GM03348 (cell line): ENCODE measurements around the gene RPP40.
"Not testable (repeated sequence)": the region's sequence is repeated elsewhere in the genome, so short reads cannot be mapped to it uniquely, and the experiment has no call there.

Experiments used
- DNase-seq: peaks from one replicate; pipeline ENCODE4 v3.0.0; 2012; ENCODE audit warnings: low spot score

Gene RPP40

GRCh38 chr6:5014072-5014561 is 10.3 kb upstream of the RPP40 start:
- DNase-seq, result no peak

DNA sequence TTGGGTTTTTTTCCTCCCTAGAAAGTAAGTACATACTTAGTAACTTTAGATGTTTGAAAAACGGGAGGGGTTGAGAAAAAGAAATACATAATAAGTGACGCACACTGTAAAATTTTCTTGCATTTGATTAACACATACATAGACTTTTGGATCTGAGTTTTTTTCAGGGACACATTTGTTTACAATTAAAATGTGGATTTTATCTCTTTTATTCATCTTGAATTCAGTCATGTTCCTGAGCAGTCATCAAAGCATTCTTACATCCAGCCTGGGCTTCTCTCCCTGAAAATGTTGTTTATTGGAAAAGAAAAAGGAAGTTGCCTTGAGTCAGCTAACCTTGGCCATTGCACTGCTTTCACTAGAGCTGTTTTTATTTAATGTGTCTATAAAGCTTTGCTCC is 8.7 kb upstream of the RPP40 start:
- peak; percentile 64 for DNase-seq

DNA sequence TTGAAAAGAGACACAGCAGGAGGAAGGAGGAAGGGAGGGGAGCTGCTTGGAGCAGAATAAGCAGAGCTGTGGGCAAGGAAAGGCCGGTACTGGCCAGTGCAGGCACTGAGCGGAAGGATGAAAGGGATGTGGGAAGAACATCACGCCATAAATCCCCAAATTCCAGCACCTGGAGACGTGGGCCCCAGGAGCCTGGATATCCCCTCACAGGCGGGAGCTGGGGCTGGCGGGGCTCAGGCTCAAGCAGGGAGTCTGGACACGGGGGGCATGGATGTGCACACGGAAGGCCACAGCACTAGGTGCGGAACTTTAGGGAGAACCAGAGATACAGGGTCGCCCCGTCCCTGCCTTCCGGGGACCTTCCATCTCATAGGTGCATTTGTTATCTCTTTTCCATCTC is 7.5 kb upstream of the RPP40 start:
- no peak for DNase-seq

GRCh38 chr6:5007531-5007930 is 3.7 kb upstream of the RPP40 start:
- no peak for DNase-seq

- no peak for DNase-seq
Measured at GRCh38 chr6:5006222-5006621, 2.4 kb upstream of the RPP40 start.

- not testable (repeated sequence) for DNase-seq
Measured at GRCh38 chr6:5005038-5005433, 1.2 kb upstream of the RPP40 start.

DNA sequence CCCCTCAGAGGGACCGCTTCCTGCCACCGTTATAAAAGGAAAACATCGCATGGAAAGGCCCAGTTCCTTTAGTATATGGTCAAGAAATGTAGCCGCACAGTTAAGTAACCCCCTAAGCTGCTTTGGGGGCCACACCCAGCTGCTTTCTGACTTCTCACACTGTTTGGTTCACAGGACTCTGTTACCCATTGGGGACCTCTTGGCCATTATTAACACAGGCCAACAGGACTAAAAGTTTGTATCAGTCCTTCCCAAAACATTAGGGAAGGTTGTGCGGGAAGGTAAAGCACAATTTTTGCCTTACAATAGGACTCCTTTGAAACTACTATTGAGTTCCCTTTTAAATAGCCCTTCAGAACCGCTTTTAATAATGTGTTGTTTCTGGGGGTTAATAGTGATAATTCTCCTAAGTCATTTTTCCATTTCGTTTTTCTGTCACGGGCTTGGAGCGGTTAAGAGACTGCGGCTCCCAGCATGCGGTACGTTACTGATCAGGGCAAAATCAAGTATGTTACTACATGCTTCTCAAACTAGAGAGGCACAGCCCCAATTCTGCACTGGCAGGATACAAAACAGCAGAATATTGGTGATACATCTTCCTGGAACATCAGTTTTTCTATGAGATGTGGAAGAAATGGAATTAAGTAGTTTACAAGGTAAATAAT is 668 bp upstream of the RPP40 start:
- DNase-seq, result no peak

DNA sequence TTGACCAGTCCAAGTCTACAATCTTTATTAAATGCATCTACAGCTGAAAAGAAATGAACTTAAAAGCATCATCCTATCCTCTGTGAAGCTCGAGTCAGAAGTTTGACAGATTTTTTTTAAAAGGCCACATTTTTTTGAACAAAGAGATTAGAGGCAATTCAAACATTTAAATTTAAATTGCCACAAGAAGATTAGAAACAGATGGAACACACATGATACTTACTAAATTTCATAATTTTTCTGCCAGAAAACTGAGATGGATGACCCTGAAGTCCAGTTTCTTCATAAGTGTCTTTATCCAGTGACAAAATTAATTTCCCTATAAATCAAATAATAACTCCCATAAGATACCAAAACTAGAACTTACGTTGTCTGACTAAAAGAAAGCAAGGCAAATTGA is 4.3 kb downstream of the RPP40 start:
- DNase-seq, result no peak

GRCh38 chr6:4997862-4998261 is 6.0 kb downstream of the RPP40 start:
- DNase-seq, result no peak

- no peak for DNase-seq
Measured at GRCh38 chr6:4994741-4995140, 9.1 kb downstream of the RPP40 start.

GRCh38 chr6:4987432-4987831 is 16.4 kb downstream of the RPP40 start:
- no peak for DNase-seq

- DNase-seq, result no peak
Measured at GRCh38 chr6:4986999-4987398, 16.8 kb downstream of the RPP40 start.

- DNase-seq, result no peak
Measured at GRCh38 chr6:4983322-4983721, 20.5 kb downstream of the RPP40 start.

DNA sequence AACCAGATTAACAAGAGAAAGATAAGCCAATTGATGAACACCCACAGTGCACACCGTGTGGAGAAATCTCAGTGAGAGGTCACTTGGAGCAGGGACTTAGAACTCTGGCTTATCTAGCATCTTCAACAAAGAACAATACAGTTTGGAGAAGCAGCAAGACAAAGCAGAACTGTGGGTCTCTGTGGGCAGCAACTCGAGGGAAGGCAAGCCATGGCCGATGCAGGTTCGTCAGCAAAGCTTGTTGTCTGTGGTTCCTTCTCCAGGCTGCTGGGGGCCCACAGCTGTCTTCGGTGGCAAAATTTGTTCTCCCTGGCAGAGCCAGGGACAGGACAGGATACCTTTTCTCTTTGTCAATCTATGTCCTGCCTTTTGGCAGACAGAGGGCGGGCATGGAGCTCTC is 22.1 kb downstream of the RPP40 start:
- no peak for DNase-seq

GRCh38 chr6:4979426-4979825 is 24.4 kb downstream of the RPP40 start:
- no peak for DNase-seq

GRCh38 chr6:4977468-4977867 is 26.4 kb downstream of the RPP40 start:
- no peak for DNase-seq

DNA sequence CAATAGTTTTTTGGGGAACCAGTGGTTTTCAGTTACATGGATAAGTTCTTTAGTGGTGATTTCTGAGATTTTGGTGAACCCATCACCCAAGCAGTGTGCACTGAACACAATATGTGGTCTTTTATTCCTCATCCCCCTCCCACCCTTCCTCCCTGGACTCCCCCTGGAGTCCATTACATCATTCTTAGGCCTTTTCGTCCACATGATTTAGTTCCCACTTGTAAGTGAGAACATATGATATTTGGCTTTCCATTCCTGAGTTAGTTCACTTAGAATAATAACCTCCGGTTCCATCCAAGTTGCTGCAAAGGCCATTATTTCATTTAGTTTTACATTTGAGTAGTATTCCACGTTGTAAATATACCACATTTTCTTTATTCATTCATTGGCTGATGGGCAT is 28.3 kb downstream of the RPP40 start:
- DNase-seq, result no peak

DNA sequence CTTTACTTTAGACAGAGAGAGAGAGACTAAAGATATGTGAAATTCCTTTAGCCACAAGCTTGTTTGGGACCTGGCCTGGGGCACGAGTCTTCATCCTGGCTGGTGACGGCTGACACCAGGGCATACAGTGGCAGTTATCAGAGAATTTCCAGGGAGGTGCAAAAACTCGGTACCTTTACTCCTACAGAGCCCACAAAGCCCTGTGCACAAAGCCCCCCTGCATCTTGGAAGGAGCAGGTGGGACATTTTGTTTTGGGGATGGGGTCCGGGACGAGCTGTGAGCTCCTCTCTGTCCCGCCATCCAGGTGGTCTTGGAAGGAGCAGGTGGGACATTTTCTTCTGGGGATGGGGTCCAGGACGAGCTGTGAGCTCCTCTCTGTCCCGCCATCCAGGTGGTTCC is 28.9 kb downstream of the RPP40 start:
- DNase-seq, result no peak

DNA sequence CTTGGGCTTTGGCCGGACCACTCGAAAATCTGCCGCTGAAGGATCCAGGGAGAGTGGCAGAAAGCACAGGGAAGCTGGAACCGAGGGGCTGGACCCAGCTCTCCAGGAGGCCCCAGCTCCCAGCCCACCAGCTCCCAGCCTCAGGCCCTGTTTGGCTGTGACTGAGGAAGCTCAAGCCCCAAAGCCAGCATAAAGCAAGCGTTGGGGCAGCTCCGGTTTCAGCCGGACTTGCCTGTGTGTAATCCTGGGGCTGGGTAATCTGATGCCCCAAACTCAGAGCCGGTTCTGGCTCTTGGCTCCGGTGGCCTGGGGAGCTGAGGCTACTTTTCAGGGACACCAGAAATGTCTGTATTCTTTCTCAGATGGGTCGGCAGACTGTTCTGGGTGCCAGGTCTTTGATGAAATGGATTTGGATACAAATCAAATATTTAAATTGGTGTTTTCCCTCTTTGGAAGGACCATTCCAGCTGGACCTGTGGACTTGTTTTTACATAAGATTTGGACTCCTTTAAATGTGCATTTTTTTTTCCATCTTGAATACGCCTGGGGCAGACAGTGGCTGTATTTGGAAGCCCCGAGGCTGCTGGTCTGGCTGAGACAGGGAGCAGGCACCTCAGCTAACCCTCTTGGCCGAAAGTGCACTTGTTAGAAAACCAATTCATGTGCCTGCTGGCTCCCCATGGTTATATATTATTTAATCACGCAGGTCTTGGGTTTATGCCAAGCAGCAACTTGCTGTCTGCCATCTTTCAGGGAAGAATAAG is 29.7 kb downstream of the RPP40 start:
- peak; percentile 79 for DNase-seq

- no peak for DNase-seq
Measured at GRCh38 chr6:4973415-4973814, 30.4 kb downstream of the RPP40 start.

GRCh38 chr6:4972438-4972837 is 31.4 kb downstream of the RPP40 start:
- DNase-seq, result no peak

DNA sequence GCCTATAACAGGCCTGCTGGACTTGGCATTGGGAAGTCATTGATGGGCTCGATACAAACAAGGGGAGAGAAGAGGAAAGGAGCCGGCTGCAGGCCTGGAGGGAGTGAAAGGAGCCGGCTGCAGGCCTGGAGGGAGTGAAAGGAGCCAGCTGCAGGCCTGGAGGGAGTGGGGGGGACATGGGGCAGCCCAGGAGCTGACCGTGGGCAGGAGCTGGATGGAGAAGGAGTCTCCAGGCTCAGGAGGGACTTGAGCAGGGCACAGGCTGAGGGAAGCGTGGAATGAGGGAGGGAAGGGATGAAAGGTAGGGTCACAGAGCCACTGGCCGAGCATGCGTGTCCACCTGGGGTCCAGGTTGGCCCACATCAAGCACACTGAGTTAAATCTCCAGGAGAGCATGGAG is 32.0 kb downstream of the RPP40 start:
- no peak for DNase-seq

DNA sequence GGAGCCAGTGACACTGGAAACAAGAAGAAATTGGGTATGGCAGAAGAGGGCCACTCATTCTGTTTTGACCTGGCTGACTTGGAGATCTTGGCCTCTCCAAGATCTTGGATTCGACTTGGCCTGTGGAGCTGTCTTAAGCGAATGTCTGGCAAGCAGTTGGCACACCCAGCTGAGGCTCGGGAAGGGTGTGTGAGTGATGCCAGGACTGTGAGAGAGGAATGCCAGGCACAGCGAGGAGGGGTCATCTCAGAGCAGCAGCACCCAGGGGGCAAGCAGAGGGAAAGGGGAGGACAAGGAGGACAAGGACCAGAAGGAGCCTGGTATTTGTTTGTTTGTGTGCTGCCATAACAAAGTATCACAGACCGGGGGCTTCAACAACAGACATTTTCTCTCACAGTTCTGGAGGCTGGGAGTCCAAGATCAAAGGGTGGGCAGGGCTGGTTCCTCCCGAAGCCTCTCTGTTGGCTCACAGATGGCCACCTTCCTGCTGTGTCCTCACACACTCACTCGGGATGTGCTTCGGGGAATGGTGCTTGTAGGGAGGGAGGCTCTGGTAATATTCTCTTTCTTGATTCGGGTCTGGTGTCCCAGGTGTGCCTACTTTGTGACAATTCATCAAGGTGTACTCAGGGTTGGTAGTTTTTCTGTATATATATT is 33.0 kb downstream of the RPP40 start:
- no peak for DNase-seq
